ENCODE data around the gene CMSS1. TPM values are rescaled to one million over a fixed set of nuclear protein-coding genes. Genes with fewer than 3 reads are reported as not detected.

The CMSS1 gene
- total RNA-seq, 1 experiment from 2014 or later, result 41.6 TPM

GRCh38 chr3:99868311-99868646 lies 50.6 kb downstream of the CMSS1 start:
- H3K9me2 ChIP-seq (replicated peaks; ENCODE audit: insufficient read depth, low read length), result no peaks in the 10 kb centered on the region
- DNase-seq, result peak; percentile 49
- H3K4me1 ChIP-seq (ENCODE audit: low read length), result no peaks in the 10 kb centered on the region
- H3K27me3 ChIP-seq (ENCODE audit: low read length), result no peaks in the 10 kb centered on the region
- H3K4me3 ChIP-seq (ENCODE audit: low read length), result no peak overlapping the region
- no peaks in the 10 kb centered on the region for H3K9me3 ChIP-seq (ENCODE audit: low read length)
- H2AFZ ChIP-seq (ENCODE audit: low read length), result no peak overlapping the region
- no peaks in the 10 kb centered on the region for H3K36me3 ChIP-seq (ENCODE audit: insufficient read depth, low read length)
- no peak overlapping the region for H3K9ac ChIP-seq (ENCODE audit: low read length)
- H4K20me1 ChIP-seq (ENCODE audit: insufficient read depth, low read depth, low read length), result peaks cover 51% of the 10 kb centered on the region
- no peaks in the 10 kb centered on the region for H3K79me2 ChIP-seq (ENCODE audit: low read length)
- H3K4me2 ChIP-seq (ENCODE audit: low read depth, low read length, poor library complexity, severe bottlenecking), result no peak overlapping the region
- no peak overlapping the region for H3K27ac ChIP-seq (ENCODE audit: low read length)

GRCh38 chr3:99869621-99870020 lies 52.0 kb downstream of the CMSS1 start:
- H3K9me2 ChIP-seq (replicated peaks; ENCODE audit: insufficient read depth, low read length), result no peaks in the 10 kb centered on the region
- H3K27me3 ChIP-seq (ENCODE audit: low read length), result no peaks in the 10 kb centered on the region
- no peak overlapping the region for H3K27ac ChIP-seq (ENCODE audit: low read length)
- no peak for DNase-seq
- H3K4me2 ChIP-seq (ENCODE audit: low read depth, low read length, poor library complexity, severe bottlenecking), result no peak overlapping the region
- no peak overlapping the region for H3K9ac ChIP-seq (ENCODE audit: low read length)
- H3K9me3 ChIP-seq (ENCODE audit: low read length), result no peaks in the 10 kb centered on the region
- H3K79me2 ChIP-seq (ENCODE audit: low read length), result no peaks in the 10 kb centered on the region
- peaks cover 58% of the 10 kb centered on the region for H4K20me1 ChIP-seq (ENCODE audit: insufficient read depth, low read depth, low read length)
- H3K4me1 ChIP-seq (ENCODE audit: low read length), result no peaks in the 10 kb centered on the region; the same call in 1 of the 2 replicates
- no peak overlapping the region for H2AFZ ChIP-seq (ENCODE audit: low read length)
- no peaks in the 10 kb centered on the region for H3K36me3 ChIP-seq (ENCODE audit: insufficient read depth, low read length)
- no peak overlapping the region for H3K4me3 ChIP-seq (ENCODE audit: low read length)

- Histone ChIP-seq H3K9me3 (ENCODE audit: low read length) (no peaks in the 10 kb centered on the region), H3K27me3 (ENCODE audit: low read length) (no peaks in the 10 kb centered on the region), H3K36me3 (ENCODE audit: insufficient read depth, low read length) (no peaks in the 10 kb centered on the region), H3K27ac (ENCODE audit: low read length) (no peak overlapping the region), H3K4me2 (ENCODE audit: low read depth, low read length, poor library complexity, severe bottlenecking) (no peak overlapping the region), H3K9ac (ENCODE audit: low read length) (no peak overlapping the region), H3K4me1 (ENCODE audit: low read length) (peaks cover 11% of the 10 kb centered on the region), H3K79me2 (ENCODE audit: low read length) (no peaks in the 10 kb centered on the region), H3K4me3 (ENCODE audit: low read length) (no peak overlapping the region), H2AFZ (ENCODE audit: low read length) (no peak overlapping the region), H3K9me2 (replicated peaks; ENCODE audit: insufficient read depth, low read length) (no peaks in the 10 kb centered on the region), H4K20me1 (ENCODE audit: insufficient read depth, low read depth, low read length) (peaks cover 54% of the 10 kb centered on the region)
- no peak for DNase-seq
Measured at GRCh38 chr3:99870712-99871111, 53.0 kb downstream of the CMSS1 start.

- no peaks in the 10 kb centered on the region for H3K79me2 ChIP-seq (ENCODE audit: low read length)
- H4K20me1 ChIP-seq (ENCODE audit: insufficient read depth, low read depth, low read length), result peaks cover 58% of the 10 kb centered on the region
- no peak overlapping the region for H3K4me2 ChIP-seq (ENCODE audit: low read depth, low read length, poor library complexity, severe bottlenecking)
- no peak overlapping the region for H2AFZ ChIP-seq (ENCODE audit: low read length)
- peaks cover 17% of the 10 kb centered on the region for H3K4me1 ChIP-seq (ENCODE audit: low read length)
- H3K4me3 ChIP-seq (ENCODE audit: low read length), result no peak overlapping the region
- H3K27ac ChIP-seq (ENCODE audit: low read length), result no peak overlapping the region
- H3K9me3 ChIP-seq (ENCODE audit: low read length), result no peaks in the 10 kb centered on the region
- DNase-seq, result no peak
- no peaks in the 10 kb centered on the region for H3K36me3 ChIP-seq (ENCODE audit: insufficient read depth, low read length)
- H3K27me3 ChIP-seq (ENCODE audit: low read length), result no peaks in the 10 kb centered on the region
- no peak overlapping the region for H3K9ac ChIP-seq (ENCODE audit: low read length)
- no peaks in the 10 kb centered on the region for H3K9me2 ChIP-seq (replicated peaks; ENCODE audit: insufficient read depth, low read length)
Measured at GRCh38 chr3:99871231-99872045, 53.8 kb downstream of the CMSS1 start.

GRCh38 chr3:99872923-99873254 lies 55.2 kb downstream of the CMSS1 start:
- Histone ChIP-seq H3K27me3 (ENCODE audit: low read length) (no peaks in the 10 kb centered on the region), H2AFZ (ENCODE audit: low read length) (no peak overlapping the region), H3K9me3 (ENCODE audit: low read length) (no peaks in the 10 kb centered on the region), H3K79me2 (ENCODE audit: low read length) (no peaks in the 10 kb centered on the region), H3K9me2 (replicated peaks; ENCODE audit: insufficient read depth, low read length) (no peaks in the 10 kb centered on the region), H3K27ac (ENCODE audit: low read length) (no peak overlapping the region), H4K20me1 (ENCODE audit: insufficient read depth, low read depth, low read length) (peaks cover 64% of the 10 kb centered on the region), H3K9ac (ENCODE audit: low read length) (no peak overlapping the region), H3K4me1 (ENCODE audit: low read length) (peaks cover 22% of the 10 kb centered on the region), H3K4me2 (ENCODE audit: low read depth, low read length, poor library complexity, severe bottlenecking) (no peak overlapping the region), H3K4me3 (ENCODE audit: low read length) (no peak overlapping the region), H3K36me3 (ENCODE audit: insufficient read depth, low read length) (no peaks in the 10 kb centered on the region)
- DNase-seq, result no peak

GRCh38 chr3:99873269-99874102 lies 55.8 kb downstream of the CMSS1 start:
- Histone ChIP-seq H3K79me2 (ENCODE audit: low read length) (no peaks in the 10 kb centered on the region), H3K9ac (ENCODE audit: low read length) (no peak overlapping the region), H3K27ac (ENCODE audit: low read length) (no peak overlapping the region)

GRCh38 chr3:99874237-99875002 lies 56.8 kb downstream of the CMSS1 start:
- H3K9me2 ChIP-seq (replicated peaks; ENCODE audit: insufficient read depth, low read length), result no peaks in the 10 kb centered on the region
- H3K36me3 ChIP-seq (ENCODE audit: insufficient read depth, low read length), result no peaks in the 10 kb centered on the region
- peak overlapping the region; percentile 10; the same call in 1 of the 2 replicates for H3K9ac ChIP-seq (ENCODE audit: low read length)
- no peaks in the 10 kb centered on the region for H3K27me3 ChIP-seq (ENCODE audit: low read length)
- H3K79me2 ChIP-seq (ENCODE audit: low read length), result no peaks in the 10 kb centered on the region
- H3K4me3 ChIP-seq (ENCODE audit: low read length), result no peak overlapping the region
- H2AFZ ChIP-seq (ENCODE audit: low read length), result no peak overlapping the region
- no peak for DNase-seq
- H3K4me1 ChIP-seq (ENCODE audit: low read length), result peaks cover 22% of the 10 kb centered on the region
- peaks cover 70% of the 10 kb centered on the region for H4K20me1 ChIP-seq (ENCODE audit: insufficient read depth, low read depth, low read length)
- no peaks in the 10 kb centered on the region for H3K9me3 ChIP-seq (ENCODE audit: low read length)
- H3K27ac ChIP-seq (ENCODE audit: low read length), result no peak overlapping the region
- H3K4me2 ChIP-seq (ENCODE audit: low read depth, low read length, poor library complexity, severe bottlenecking), result peak overlapping the region; percentile 96

More at GRCh38 chr3:99873269-99874102, 55.8 kb downstream of the CMSS1 start:
- Histone ChIP-seq H3K27me3 (ENCODE audit: low read length) (no peaks in the 10 kb centered on the region), H2AFZ (ENCODE audit: low read length) (no peak overlapping the region), H4K20me1 (ENCODE audit: insufficient read depth, low read depth, low read length) (peaks cover 64% of the 10 kb centered on the region), H3K9me3 (ENCODE audit: low read length) (no peaks in the 10 kb centered on the region), H3K4me2 (ENCODE audit: low read depth, low read length, poor library complexity, severe bottlenecking) (no peak overlapping the region), H3K4me3 (ENCODE audit: low read length) (no peak overlapping the region), H3K9me2 (replicated peaks; ENCODE audit: insufficient read depth, low read length) (no peaks in the 10 kb centered on the region), H3K4me1 (ENCODE audit: low read length) (peaks cover 22% of the 10 kb centered on the region), H3K36me3 (ENCODE audit: insufficient read depth, low read length) (no peaks in the 10 kb centered on the region)
- no peak for DNase-seq

GRCh38 chr3:99875581-99875928 lies 57.9 kb downstream of the CMSS1 start:
- H3K36me3 ChIP-seq (ENCODE audit: insufficient read depth, low read length), result no peaks in the 10 kb centered on the region
- H3K9ac ChIP-seq (ENCODE audit: low read length), result peak overlapping the region; percentile 51
- H3K27me3 ChIP-seq (ENCODE audit: low read length), result no peaks in the 10 kb centered on the region
- H4K20me1 ChIP-seq (ENCODE audit: insufficient read depth, low read depth, low read length), result peaks cover 72% of the 10 kb centered on the region
- no peak for DNase-seq
- peaks cover 22% of the 10 kb centered on the region for H3K4me1 ChIP-seq (ENCODE audit: low read length)
- no peaks in the 10 kb centered on the region for H3K9me3 ChIP-seq (ENCODE audit: low read length)
- no peaks in the 10 kb centered on the region for H3K79me2 ChIP-seq (ENCODE audit: low read length)
- H3K9me2 ChIP-seq (replicated peaks; ENCODE audit: insufficient read depth, low read length), result no peaks in the 10 kb centered on the region
- no peak overlapping the region for H3K27ac ChIP-seq (ENCODE audit: low read length)
- H3K4me3 ChIP-seq (ENCODE audit: low read length), result peak overlapping the region; percentile 70
- H3K4me2 ChIP-seq (ENCODE audit: low read depth, low read length, poor library complexity, severe bottlenecking), result peak overlapping the region; percentile 96
- no peak overlapping the region for H2AFZ ChIP-seq (ENCODE audit: low read length)

Data from Karpas-422 (cell line).